ENCODE results near the gene DDX52. TPM values are rescaled to one million over a fixed set of nuclear protein-coding genes. Genes with fewer than 3 reads are reported as not detected.

DDX52 gene
- total RNA-seq, 1 donor from 2014 or later, result 49.4 TPM

DNA sequence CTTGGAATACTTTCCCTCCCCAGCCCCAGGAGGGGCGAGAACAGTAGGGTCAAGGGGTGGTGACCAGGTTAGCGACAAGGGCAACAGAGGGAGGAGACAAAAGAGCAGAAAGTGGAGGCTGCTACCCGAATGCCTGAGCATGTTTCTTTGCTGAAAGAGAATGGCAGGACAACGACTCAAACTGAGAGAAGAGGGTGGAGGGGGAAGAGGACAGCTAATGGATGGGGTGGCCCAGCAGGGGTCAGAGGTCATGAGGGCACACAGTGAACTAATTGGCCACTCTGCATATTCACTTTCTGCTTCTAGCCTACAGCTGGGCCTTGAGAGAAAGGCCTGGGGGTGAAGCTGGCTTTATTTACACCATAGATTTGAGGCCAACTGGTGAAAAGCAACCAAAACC is 19.1 kb upstream of the DDX52 start:
- H3K9me3 Mint-ChIP-seq, result no peaks in the 10 kb centered on the region
- TF ChIP-seq, protein P1, sequence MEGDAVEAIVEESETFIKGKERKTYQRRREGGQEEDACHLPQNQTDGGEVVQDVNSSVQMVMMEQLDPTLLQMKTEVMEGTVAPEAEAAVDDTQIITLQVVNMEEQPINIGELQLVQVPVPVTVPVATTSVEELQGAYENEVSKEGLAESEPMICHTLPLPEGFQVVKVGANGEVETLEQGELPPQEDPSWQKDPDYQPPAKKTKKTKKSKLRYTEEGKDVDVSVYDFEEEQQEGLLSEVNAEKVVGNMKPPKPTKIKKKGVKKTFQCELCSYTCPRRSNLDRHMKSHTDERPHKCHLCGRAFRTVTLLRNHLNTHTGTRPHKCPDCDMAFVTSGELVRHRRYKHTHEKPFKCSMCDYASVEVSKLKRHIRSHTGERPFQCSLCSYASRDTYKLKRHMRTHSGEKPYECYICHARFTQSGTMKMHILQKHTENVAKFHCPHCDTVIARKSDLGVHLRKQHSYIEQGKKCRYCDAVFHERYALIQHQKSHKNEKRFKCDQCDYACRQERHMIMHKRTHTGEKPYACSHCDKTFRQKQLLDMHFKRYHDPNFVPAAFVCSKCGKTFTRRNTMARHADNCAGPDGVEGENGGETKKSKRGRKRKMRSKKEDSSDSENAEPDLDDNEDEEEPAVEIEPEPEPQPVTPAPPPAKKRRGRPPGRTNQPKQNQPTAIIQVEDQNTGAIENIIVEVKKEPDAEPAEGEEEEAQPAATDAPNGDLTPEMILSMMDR (conservative IDR thresholded peaks at IDR 0.05), result no peak
- H3K27ac Mint-ChIP-seq, result no peak overlapping the region
- H3K4me3 Mint-ChIP-seq, result no peak overlapping the region
- no peaks in the 10 kb centered on the region for H3K36me3 Mint-ChIP-seq
- no peak for DNase-seq (ENCODE audit: extremely low spot score, unreplicated experiment)
- H3K27me3 Mint-ChIP-seq, result peaks cover 13% of the 10 kb centered on the region
- peaks cover 4% of the 10 kb centered on the region for H3K4me1 Mint-ChIP-seq (ENCODE audit: unreplicated experiment)

DNA sequence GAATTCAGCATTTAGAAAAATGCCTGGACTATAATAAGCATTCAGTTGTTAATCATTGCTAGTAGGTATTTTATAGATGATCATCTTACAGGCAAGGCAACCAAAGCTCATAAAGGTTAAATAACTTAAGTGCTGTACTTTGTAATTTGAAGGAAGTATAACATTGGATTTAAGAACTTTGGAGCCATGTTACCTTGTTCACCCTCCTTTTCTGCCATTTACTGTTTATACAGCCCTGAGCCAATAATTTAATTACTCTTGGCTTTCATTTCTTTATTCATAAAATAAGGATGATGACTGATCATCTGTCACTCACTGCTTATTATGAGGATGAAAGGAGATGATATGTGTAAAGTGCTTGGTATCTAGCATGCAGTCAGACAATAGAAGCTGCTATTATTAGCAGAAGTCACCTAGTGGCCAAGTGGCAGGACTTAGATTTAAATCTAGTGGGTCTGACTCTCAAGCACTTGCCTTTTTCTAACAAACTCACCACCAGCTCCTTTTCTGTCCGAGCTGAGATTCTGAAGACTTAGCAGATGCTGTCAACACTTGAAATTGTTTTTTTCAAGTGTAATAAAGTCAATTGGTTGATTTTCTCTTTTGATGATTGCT is 18.3 kb upstream of the DDX52 start:
- H3K9me3 Mint-ChIP-seq, result no peaks in the 10 kb centered on the region
- H3K27ac Mint-ChIP-seq, result no peak overlapping the region
- TF ChIP-seq, protein P1 (conservative IDR thresholded peaks at IDR 0.05), result peak; percentile 55
- peaks cover 13% of the 10 kb centered on the region for H3K27me3 Mint-ChIP-seq
- DNase-seq (ENCODE audit: extremely low spot score, unreplicated experiment), result no peak
- H3K36me3 Mint-ChIP-seq, result no peaks in the 10 kb centered on the region
- peaks cover 4% of the 10 kb centered on the region for H3K4me1 Mint-ChIP-seq (ENCODE audit: unreplicated experiment)
- H3K4me3 Mint-ChIP-seq, result no peak overlapping the region

DNA sequence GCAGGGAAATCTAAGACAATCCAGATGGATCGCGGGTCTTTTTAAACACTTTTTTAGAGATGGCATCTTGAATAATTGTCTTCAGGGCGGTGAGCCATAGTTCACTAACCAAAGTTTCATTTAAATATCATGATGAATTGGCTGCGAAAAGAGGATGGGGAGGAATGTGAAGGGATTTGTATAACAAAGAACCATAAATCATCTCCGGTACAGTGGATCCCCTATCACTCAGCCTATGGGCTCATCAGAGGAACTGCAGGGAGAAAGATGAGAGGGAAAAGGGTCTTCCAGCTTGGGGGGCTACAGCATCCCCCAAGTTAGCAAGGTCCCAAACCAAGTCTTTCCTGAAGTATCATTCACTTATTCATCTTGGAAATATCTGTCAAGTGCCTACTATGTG is 16.7 kb upstream of the DDX52 start:
- H3K4me1 Mint-ChIP-seq (ENCODE audit: unreplicated experiment), result peaks cover 4% of the 10 kb centered on the region
- no peaks in the 10 kb centered on the region for H3K9me3 Mint-ChIP-seq
- peaks cover 13% of the 10 kb centered on the region for H3K27me3 Mint-ChIP-seq
- H3K27ac Mint-ChIP-seq, result no peak overlapping the region
- H3K36me3 Mint-ChIP-seq, result no peaks in the 10 kb centered on the region
- TF ChIP-seq, protein P1 (conservative IDR thresholded peaks at IDR 0.05), result peak; percentile 46
- DNase-seq (ENCODE audit: extremely low spot score, unreplicated experiment), result no peak
- no peak overlapping the region for H3K4me3 Mint-ChIP-seq

DNA sequence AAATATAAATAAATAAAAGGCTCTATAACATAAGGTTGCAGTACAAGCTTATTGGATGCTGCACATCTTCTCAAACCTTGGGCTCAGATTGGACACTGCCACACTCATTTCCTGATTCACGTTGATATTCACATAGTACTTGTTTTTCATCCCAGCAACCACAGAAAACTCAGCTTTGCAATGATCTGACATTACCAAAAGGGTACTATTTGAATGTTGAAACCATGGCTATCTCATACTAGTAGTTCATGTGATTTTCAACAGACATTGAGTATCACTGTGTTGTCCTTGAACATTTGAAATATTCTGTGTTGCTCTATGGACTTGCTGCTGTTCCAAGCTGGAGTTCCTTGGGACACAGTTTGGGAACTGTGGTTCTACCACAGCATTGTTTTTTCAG is 14.0 kb upstream of the DDX52 start:
- H3K27ac Mint-ChIP-seq, result no peak overlapping the region
- no peaks in the 10 kb centered on the region for H3K9me3 Mint-ChIP-seq
- peaks cover 2% of the 10 kb centered on the region for H3K4me1 Mint-ChIP-seq (ENCODE audit: unreplicated experiment)
- no peak for DNase-seq (ENCODE audit: extremely low spot score, unreplicated experiment)
- H3K36me3 Mint-ChIP-seq, result no peaks in the 10 kb centered on the region
- H3K27me3 Mint-ChIP-seq, result peaks cover 16% of the 10 kb centered on the region
- no peak overlapping the region for H3K4me3 Mint-ChIP-seq
- TF ChIP-seq, protein P1 (conservative IDR thresholded peaks at IDR 0.05), result no peak

DNA sequence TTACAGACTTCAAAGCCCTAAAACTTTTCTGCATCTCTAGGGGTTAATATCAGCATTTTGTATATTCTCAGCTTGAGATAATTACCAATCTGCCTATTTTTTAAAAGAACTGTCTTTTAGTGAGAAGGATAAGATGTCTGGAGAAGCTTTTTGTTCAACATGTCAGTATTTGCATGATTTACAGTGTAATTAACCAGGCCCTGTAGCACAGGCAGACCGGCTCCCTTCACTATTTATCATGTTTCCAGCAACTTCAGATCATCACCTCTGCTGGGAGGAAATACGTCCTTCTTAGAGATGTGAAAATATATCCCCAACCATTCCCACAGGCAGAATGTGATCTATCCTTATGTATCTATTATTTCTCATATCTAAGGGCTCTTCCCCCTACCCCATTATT is 8.6 kb upstream of the DDX52 start:
- no peaks in the 10 kb centered on the region for H3K36me3 Mint-ChIP-seq
- peaks cover 4% of the 10 kb centered on the region for H3K4me1 Mint-ChIP-seq (ENCODE audit: unreplicated experiment)
- H3K9me3 Mint-ChIP-seq, result no peaks in the 10 kb centered on the region
- DNase-seq (ENCODE audit: extremely low spot score, unreplicated experiment), result no peak
- TF ChIP-seq, protein P1 (conservative IDR thresholded peaks at IDR 0.05), result no peak
- H3K27ac Mint-ChIP-seq, result no peak overlapping the region
- H3K4me3 Mint-ChIP-seq, result no peak overlapping the region
- peaks cover 47% of the 10 kb centered on the region for H3K27me3 Mint-ChIP-seq

Measured in type B pancreatic cell (in vitro differentiated cells).